CD4-positive, alpha-beta memory T cell (primary cell): ENCODE results near the gene GMPPA. TPM values are rescaled to one million over a fixed set of nuclear protein-coding genes. Genes with fewer than 3 reads are reported as not detected.

Experiments
- CTCF ChIA-PET: fragments of 350-600 bp; sonication (Branson Sonifier 250); formaldehyde crosslinking; loops from one replicate; lab custom pipeline; 2021; ENCODE audit warnings: inconsistent platforms; ENCODE audit not compliant: partially characterized antibody; lab: Charles Lee
- POLR2A ChIA-PET: fragments of 350-600 bp; sonication (Branson Sonifier 250); formaldehyde crosslinking; loops from one replicate; lab custom pipeline; 2021; ENCODE audit not compliant: partially characterized antibody; lab: Charles Lee
- DNase-seq, 5 donors: peaks; one replicate each; pipeline versions ENCODE4 v3.0.0 to v3.0.0-alpha.2; 2020 to 2022; ENCODE audit warnings: mixed read lengths in 1 of 5
- H3K27ac ChIP-seq: one replicate; pipeline ENCODE4 v1.7.0; 2013; ENCODE audit warnings: low read depth, low read length
- H3K27me3 ChIP-seq: 2 replicates; pipeline ENCODE4 v1.7.0; 2013; ENCODE audit warnings: mild to moderate bottlenecking, low read length, moderate library complexity; ENCODE audit not compliant: insufficient read depth
- H3K36me3 ChIP-seq: 2 replicates; pipeline ENCODE4 v1.7.0; 2013; ENCODE audit warnings: mild to moderate bottlenecking, low read length, moderate library complexity; ENCODE audit not compliant: insufficient read depth
- H3K4me1 ChIP-seq: 2 replicates; pipeline ENCODE4 v1.7.0; 2013; ENCODE audit warnings: mild to moderate bottlenecking, low read length, moderate library complexity; ENCODE audit not compliant: insufficient read depth
- H3K4me3 ChIP-seq, 2 donors: one replicate each; pipeline ENCODE4 v1.7.0; 2013; ENCODE audit warnings: low read length in 2 of 2, mild to moderate bottlenecking in 1 of 2
- H3K9me3 ChIP-seq, 2 donors: one replicate each; pipeline ENCODE4 v1.7.0; 2013; ENCODE audit warnings: low read length in 2 of 2, control low read depth in 1 of 2; ENCODE audit not compliant: control insufficient read depth in 1 of 2
- H3K27ac Mint-ChIP-seq, 7 donors: one replicate each; pipeline ENCODE4 v1.8.0; 2020 to 2021; ENCODE audit warnings: mixed read lengths in 7 of 7, mild to moderate bottlenecking in 6 of 7, inconsistent platforms in 3 of 7, moderate library complexity in 3 of 7
- H3K27me3 Mint-ChIP-seq, 2 donors: one replicate each; pipeline ENCODE4 v1.8.0; 2020 to 2021; ENCODE audit warnings: mixed read lengths in 2 of 2
- H3K36me3 Mint-ChIP-seq, 2 donors: one replicate each; pipeline ENCODE4 v1.8.0; 2020 to 2021; ENCODE audit warnings: mixed read lengths in 2 of 2, inconsistent platforms in 1 of 2, mild to moderate bottlenecking in 1 of 2
- H3K4me1 Mint-ChIP-seq, 4 donors: one replicate each; pipeline ENCODE4 v1.8.0; 2020 to 2021; ENCODE audit warnings: mixed read lengths in 4 of 4, mild to moderate bottlenecking in 1 of 4
- H3K4me3 Mint-ChIP-seq, 8 donors: one replicate each; pipeline ENCODE4 v1.8.0; 2020 to 2021; ENCODE audit warnings: mixed read lengths in 8 of 8, mild to moderate bottlenecking in 7 of 8, moderate library complexity in 6 of 8, inconsistent platforms in 3 of 8
- H3K9me3 Mint-ChIP-seq, 8 donors: one replicate each; pipeline ENCODE4 v1.8.0; 2020 to 2021; ENCODE audit warnings: mixed read lengths in 8 of 8, mild to moderate bottlenecking in 5 of 8, inconsistent platforms in 3 of 8, moderate library complexity in 1 of 8
- intact Hi-C: fragments of 100-400 bp; cut with micrococcal nuclease; formaldehyde crosslinking; loops from one replicate; pipeline ENCODE4 v1.15.1; 2023
- polyA plus RNA-seq, 2 donors: library from polyadenylated mRNA; unstranded; fragments of 300-500 nt; fragmentation: Illumina TruSeq; gene quantifications; one replicate each; pipeline ENCODE4 v1.2.3, GENCODE V29; 2021
- total RNA-seq, 2 experiments: library from RNA; stranded (reverse); gene quantifications; one replicate each; pipeline ENCODE4 v1.2.3, GENCODE V29; 2021

The GMPPA gene
- total RNA-seq (10 to 100 TPM; 45.2 to 48.3 TPM), polyA plus RNA-seq (10 to 100 TPM; 30.4 to 31.0 TPM)

DNA sequence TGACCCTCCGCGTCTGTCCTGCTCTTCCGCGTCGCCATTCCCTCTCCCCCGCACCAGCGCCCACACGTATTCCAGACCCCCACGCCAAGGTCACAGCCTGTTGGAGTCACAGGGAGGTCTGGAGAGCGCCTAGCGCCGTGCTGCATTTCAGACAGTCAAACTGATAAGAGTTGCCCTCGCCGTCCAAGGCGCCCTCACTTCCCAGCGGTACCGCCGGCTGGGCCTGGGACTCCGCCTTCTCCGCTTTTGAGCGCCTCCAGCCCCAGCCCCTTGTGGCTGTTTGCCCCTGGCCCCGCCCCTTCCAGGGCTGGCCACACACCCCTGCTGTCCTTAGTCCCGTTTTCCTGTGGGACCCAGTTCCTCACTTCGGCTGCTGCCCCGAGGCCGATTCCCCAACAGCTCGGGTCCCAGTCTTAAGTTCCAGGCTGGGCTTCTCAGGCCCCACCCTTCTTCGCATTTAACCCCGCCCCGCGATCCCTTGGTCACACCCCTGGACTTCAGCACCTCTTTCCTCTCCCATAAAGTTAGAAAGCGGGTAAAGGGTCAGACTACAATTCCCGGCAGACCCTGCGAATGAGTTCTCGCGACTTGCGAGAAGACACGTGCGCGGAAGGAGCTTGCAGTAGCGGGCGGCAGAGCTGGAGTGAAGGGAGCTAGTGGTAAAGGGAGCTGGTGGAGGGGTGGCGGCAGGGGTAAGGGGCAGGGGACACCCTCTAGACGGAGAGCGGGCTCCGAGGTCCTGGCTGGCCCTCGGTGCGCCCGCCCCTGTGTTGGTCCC, at the start of gene GMPPA:
GMPPA (plus strand) TSS at position 612 of the 778 bp plus-strand sequence. CDS start 1,085 bp downstream, outside the sequence.
- peak; percentile 91 to 97 (median 92) for DNase-seq
- Mint-ChIP-seq H3K36me3 (peaks cover 8 to 17% of the 10 kb centered on the region in 2 donors), H3K9me3 (no peaks in the 10 kb centered on the region), H3K4me3 (peak within 1 kb of the TSS; percentile 92 to 100 (median 99)), H3K4me1 (peaks cover 22 to 39% (median 31%) of the 10 kb centered on the region in 4 donors), H3K27ac (peak within 1 kb of the TSS; percentile 60 to 99 (median 94)), H3K27me3 (peaks cover 31 to 34% of the 10 kb centered on the region in 2 donors)
- Histone ChIP-seq H3K4me3 (peak within 1 kb of the TSS; percentile 62 to 70), H3K27ac (peak within 1 kb of the TSS; percentile 53), H3K36me3 (no peaks in the 10 kb centered on the region), H3K9me3 (no peaks in the 10 kb centered on the region), H3K4me1 (peaks cover 37% of the 10 kb centered on the region), H3K27me3 (peaks cover 33% of the 10 kb centered on the region)
- intact Hi-C loops: loop anchor here (1.0 to 5.0 kb wide), 4 partner anchors 45 to 144 kb away; partner anchors contain the start of gene CHPF
- ChIA-PET CTCF (interaction anchor here (0.6 to 8.2 kb wide), 16 partner anchors 9 to 533 kb away, joined by 3 to 160 read pairs (median 6); partner anchors contain the start of genes DNPEP and STK11IP), POLR2A (interaction anchor here (0.6 to 3.0 kb wide), 7 partner anchors 11 to 839 kb away, joined by 3 to 27 read pairs (median 4); partner anchors contain the start of genes BCS1L, CHPF, DNPEP and STK11IP)

DNA sequence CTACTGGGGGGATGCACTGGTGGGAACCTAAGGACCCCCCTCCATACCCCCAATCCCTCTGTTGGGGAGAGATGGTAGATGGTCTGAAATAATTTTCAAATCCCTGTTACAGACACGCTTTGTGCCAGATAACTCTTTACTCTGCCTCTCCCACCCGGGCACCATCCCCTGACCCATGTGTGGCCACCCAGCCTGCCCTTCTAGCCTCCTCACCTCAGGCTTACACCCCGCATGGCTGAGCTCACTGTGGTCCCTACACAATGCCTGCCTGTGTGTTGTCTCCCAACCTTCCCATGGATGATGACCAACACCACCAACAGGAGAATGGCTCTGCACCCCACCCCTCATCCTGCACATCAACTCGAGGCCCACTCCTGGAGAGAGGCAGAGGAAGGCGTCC, 49.1 kb upstream of the GMPPA start:
- peaks cover 11 to 30% of the 10 kb centered on the region in 2 donors for H3K27me3 Mint-ChIP-seq
- no peaks in the 10 kb centered on the region for H3K4me1 ChIP-seq
- H3K9me3 Mint-ChIP-seq: no peaks in the 10 kb centered on the region
- POLR2A ChIA-PET: no interaction called here
- CTCF ChIA-PET: no interaction called here
- H3K36me3 ChIP-seq: no peaks in the 10 kb centered on the region
- H3K27ac Mint-ChIP-seq: no peak overlapping the region
- no peaks in the 10 kb centered on the region for H3K36me3 Mint-ChIP-seq
- H3K9me3 ChIP-seq: no peaks in the 10 kb centered on the region
- H3K4me1 Mint-ChIP-seq: peaks cover 0 to 5% (median 0%) of the 10 kb centered on the region in 4 donors
- H3K27ac ChIP-seq: no peak overlapping the region
- DNase-seq: no peak
- H3K27me3 ChIP-seq: peaks cover 3% of the 10 kb centered on the region
- intact Hi-C loops: no loop called here
- peak overlapping the region in 4 of 8 donors; percentile 1 to 52 (median 22) for H3K4me3 Mint-ChIP-seq
- H3K4me3 ChIP-seq: no peak overlapping the region

DNA sequence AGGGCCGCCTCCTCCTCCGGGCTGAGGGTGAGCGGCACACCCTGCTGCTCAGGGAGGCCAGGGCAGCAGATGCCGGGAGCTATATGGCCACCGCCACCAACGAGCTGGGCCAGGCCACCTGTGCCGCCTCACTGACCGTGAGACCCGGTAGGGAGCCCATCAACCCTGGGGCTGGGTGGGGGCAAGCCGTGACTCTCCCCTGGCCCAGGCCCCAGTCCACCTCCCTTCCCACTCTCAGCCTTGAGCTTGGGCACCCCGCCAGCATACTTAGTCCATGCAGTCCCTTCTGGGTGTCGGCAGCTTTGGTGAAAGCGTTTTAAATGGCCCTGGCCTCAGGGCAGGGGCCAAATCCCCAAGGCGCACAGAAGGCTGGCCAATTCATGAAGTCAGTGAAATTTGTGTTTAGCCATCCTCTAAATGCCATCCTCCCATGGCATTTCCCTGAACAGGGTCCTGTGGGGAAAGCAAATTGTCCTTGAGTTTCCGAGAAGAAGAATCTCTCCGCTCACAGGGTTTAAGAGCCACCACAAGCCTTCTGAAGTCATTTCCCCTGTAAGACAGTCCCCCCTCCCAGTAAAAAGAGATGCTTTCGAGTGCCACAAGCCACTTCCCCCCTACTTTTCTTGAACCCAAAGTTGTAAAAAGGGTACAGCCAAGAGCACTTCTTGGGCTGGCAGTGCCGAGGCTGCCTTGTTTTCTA, 46.9 kb upstream of the GMPPA start:
- Histone ChIP-seq H3K27me3 (peaks cover 3% of the 10 kb centered on the region), H3K27ac (no peak overlapping the region), H3K36me3 (no peaks in the 10 kb centered on the region), H3K4me1 (no peaks in the 10 kb centered on the region), H3K4me3 (no peak overlapping the region), H3K9me3 (no peaks in the 10 kb centered on the region)
- Mint-ChIP-seq H3K9me3 (no peaks in the 10 kb centered on the region), H3K36me3 (no peaks in the 10 kb centered on the region), H3K27ac (no peak overlapping the region), H3K4me1 (peaks cover 0 to 5% (median 0%) of the 10 kb centered on the region in 4 donors), H3K4me3 (no peak overlapping the region), H3K27me3 (peaks cover 7 to 29% of the 10 kb centered on the region in 2 donors)
- intact Hi-C loops: no loop called here
- ChIA-PET POLR2A (no interaction called here), CTCF (no interaction called here)
- no peak for DNase-seq

DNA sequence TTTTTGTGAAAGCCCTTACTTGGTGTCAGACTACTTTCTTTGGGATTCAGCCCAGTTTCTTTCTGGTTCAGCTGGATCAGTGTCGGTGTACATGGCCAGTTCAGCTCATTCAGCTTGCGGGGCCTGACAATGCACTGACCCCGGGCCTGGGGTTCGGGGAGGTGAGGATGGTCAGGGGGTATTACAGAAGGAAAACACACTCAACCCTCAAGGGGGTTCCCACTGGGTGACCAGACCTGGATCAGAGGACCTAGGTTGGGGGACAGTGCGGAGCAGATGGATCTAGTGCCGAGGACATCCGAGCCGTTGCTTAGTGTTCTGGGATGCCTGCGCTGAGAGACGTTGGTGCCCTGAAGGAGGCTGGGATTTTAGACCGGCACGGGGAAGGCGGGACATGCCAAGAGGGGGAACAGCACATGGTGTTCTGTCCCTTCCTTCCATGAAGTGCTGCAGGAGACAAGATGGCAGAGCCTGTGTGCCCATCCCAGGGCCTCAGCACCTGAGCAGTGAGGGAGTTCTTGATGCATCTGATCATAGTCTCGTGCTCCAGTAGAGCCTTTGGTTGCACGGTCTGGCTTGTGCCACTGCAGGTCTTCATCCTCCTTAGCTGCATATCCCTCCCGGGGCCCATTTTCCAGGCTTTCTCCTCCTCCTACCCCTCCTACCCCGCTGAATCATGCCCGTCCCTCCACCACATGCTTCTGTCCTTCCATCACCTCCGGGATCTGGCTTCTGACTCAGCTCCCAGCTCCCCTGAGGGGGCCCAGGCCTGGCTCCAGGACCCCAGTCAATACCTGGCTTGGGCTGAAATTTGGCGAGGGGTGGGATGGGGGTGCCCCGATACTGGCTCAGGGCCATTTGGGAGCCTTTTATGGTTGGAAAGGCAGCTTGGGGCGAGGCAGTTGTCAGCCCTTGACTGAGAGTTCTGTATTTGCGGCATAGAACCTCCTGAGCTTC, 46.1 kb upstream of the GMPPA start:
- no peak overlapping the region for H3K4me3 ChIP-seq
- H3K4me3 Mint-ChIP-seq: no peak overlapping the region
- H3K4me1 ChIP-seq: no peaks in the 10 kb centered on the region
- H3K9me3 ChIP-seq: no peaks in the 10 kb centered on the region
- no peak overlapping the region for H3K27ac ChIP-seq
- H3K36me3 Mint-ChIP-seq: no peaks in the 10 kb centered on the region
- ChIA-PET CTCF (interaction anchor here (0.6 to 1.7 kb wide), 3 partner anchors 10 to 448 kb away, joined by 3 to 6 read pairs (median 3); no protein-coding TSS in a partner anchor), POLR2A (no interaction called here)
- H3K9me3 Mint-ChIP-seq: no peaks in the 10 kb centered on the region
- intact Hi-C loops: no loop called here
- peaks cover 3% of the 10 kb centered on the region for H3K27me3 ChIP-seq
- peaks cover 6 to 26% of the 10 kb centered on the region in 2 donors for H3K27me3 Mint-ChIP-seq
- DNase-seq: peak in 1 of 5 donors; percentile 1
- no peaks in the 10 kb centered on the region for H3K36me3 ChIP-seq
- H3K4me1 Mint-ChIP-seq: peaks cover 0 to 7% (median 1%) of the 10 kb centered on the region in 4 donors
- peak overlapping the region in 1 of 7 donors; percentile 12 for H3K27ac Mint-ChIP-seq

DNA sequence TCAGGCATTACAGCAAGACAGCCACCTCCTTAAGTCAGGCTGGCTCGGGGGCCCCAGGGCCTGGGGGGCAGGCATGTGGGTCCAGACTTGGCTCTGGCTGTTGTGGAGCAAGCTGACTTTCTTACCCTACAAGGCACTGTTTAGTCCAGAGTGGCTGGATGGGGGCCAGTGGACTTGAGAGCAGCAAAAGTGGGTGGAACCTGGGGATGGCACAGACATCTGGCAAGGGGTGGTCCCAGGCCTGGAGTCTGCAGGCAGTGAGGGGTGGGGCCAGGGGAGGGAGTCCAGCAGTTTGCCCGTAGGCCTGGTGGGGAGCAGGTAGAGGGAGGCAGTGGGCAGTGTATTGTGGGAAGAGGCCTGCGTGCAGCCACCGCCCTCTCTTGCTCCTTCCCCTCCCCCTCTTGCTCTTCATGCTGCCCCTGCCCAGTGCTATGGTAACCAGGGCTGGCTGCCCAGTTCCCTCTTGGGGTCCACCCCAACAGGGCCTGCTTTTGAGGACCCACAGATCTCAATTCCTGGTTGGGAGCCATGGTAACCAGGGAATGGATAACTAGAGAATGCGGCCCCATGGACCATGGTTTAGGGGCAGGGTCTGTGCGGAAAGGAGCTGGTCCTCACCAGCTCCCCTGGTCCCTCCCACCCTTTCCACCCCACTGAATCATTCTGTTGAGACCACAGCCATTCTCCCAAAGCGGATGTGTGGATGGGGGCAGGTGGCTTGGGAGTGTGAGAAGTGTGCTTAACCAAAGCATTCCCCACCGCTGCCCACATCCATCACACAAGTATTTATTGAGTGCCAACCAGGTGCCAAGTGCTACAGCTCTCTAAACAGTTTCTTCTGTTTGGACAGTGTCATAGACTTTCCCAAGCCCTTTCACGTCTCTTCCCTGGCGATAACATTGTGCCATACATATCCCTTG, 44.8 kb upstream of the GMPPA start:
- peaks cover 3% of the 10 kb centered on the region for H3K27me3 ChIP-seq
- peaks cover 5 to 11% (median 7%) of the 10 kb centered on the region in 4 donors for H3K4me1 Mint-ChIP-seq
- DNase-seq: no peak
- ChIA-PET POLR2A (no interaction called here), CTCF (interaction anchor here (1.0 to 1.7 kb wide), 2 partner anchors 9 to 76 kb away, joined by 3 to 6 read pairs; no protein-coding TSS in a partner anchor)
- H3K9me3 Mint-ChIP-seq: no peaks in the 10 kb centered on the region
- H3K27ac Mint-ChIP-seq: no peak overlapping the region
- H3K4me3 Mint-ChIP-seq: no peak overlapping the region
- H3K36me3 Mint-ChIP-seq: no peaks in the 10 kb centered on the region
- intact Hi-C loops: no loop called here
- no peak overlapping the region for H3K27ac ChIP-seq
- H3K27me3 Mint-ChIP-seq: peaks cover 6 to 27% of the 10 kb centered on the region in 2 donors
- H3K4me3 ChIP-seq: no peak overlapping the region
- no peaks in the 10 kb centered on the region for H3K36me3 ChIP-seq
- H3K4me1 ChIP-seq: no peaks in the 10 kb centered on the region
- H3K9me3 ChIP-seq: no peaks in the 10 kb centered on the region

DNA sequence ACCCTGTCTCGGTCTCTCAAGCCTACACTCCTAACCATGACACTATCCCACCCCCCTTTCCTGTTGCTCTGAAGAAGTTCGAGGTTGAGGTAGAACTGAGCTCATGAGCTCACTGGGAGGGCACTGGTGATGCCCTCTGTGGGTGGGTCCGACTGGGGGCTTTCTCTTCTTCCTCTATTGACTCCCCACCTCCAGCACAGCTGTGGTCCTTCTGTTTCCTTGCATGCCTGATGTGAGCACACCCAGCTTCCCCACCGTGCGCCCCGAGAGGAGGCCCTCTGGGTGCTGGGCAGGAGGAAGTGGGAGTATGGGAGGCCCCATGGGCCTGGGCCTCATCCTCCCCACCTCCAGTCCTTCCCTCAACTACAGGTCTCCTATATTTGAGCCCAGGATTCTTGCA, 43.1 kb upstream of the GMPPA start:
- Mint-ChIP-seq H3K4me1 (peaks cover 5 to 7% (median 6%) of the 10 kb centered on the region in 4 donors), H3K4me3 (no peak overlapping the region), H3K27ac (peak overlapping the region in 2 of 7 donors; percentile 16 to 43), H3K36me3 (no peaks in the 10 kb centered on the region), H3K9me3 (no peaks in the 10 kb centered on the region), H3K27me3 (peaks cover 1 to 14% of the 10 kb centered on the region in 2 donors)
- Histone ChIP-seq H3K27ac (no peak overlapping the region), H3K4me3 (no peak overlapping the region), H3K4me1 (no peaks in the 10 kb centered on the region), H3K27me3 (no peaks in the 10 kb centered on the region), H3K36me3 (no peaks in the 10 kb centered on the region), H3K9me3 (no peaks in the 10 kb centered on the region)
- POLR2A ChIA-PET: interaction anchor here (1.0 kb wide), 1 partner anchor 56 kb away, joined by 4 read pairs; no protein-coding TSS in a partner anchor
- CTCF ChIA-PET: interaction anchor here (1.2 to 1.4 kb wide), 4 partner anchors 13 to 75 kb away, joined by 3 to 6 read pairs (median 5); partner anchors contain the start of gene GMPPA
- intact Hi-C loops: no loop called here
- no peak for DNase-seq
